Measurements from ENCODE around the gene LNP1. TPM values are rescaled to one million over a fixed set of nuclear protein-coding genes. Genes with fewer than 3 reads are reported as not detected.

The LNP1 gene
- total and polyA plus RNA-seq, 2 donors (not counting 3 experiments of a cell fraction or from before 2014, with no cell fraction given) = 0.80 TPM

- Histone ChIP-seq H3K27me3 (ENCODE audit: control insufficient read depth in 2 of 2, insufficient read depth in 2 of 2, low read length in 2 of 2) (no peaks in the 10 kb centered on the region), H3K9ac (replicated peaks; ENCODE audit: extremely low read depth, insufficient read depth, low read length) (no peak overlapping the region), H4K20me1 (replicated peaks; ENCODE audit: control insufficient read depth, extremely low read depth, insufficient read depth, low read length) (no peaks in the 10 kb centered on the region), H3K4me1 (ENCODE audit: control insufficient read depth, extremely low read depth, insufficient read depth, low read length) (no peaks in the 10 kb centered on the region), H3K36me3 (ENCODE audit: control insufficient read depth in 2 of 2, extremely low read depth in 1 of 2, insufficient read depth in 2 of 2, low read length in 2 of 2) (no peaks in the 10 kb centered on the region), H3K27ac (ENCODE audit: insufficient read depth, low read depth, low read length) (no peak overlapping the region), H3K9me3 (replicated peaks; ENCODE audit: control insufficient read depth, insufficient read depth, low read length) (no peaks in the 10 kb centered on the region), H3K4me3 (replicated peaks in 1 of 3; ENCODE audit: insufficient read depth in 1 of 3, low read depth in 1 of 3, low read length in 3 of 3) (no peak overlapping the region), H3K9me1 (replicated peaks; ENCODE audit: control insufficient read depth, extremely low read depth, insufficient read depth, low read length) (no peaks in the 10 kb centered on the region), H2AFZ (ENCODE audit: low read depth, low read length) (no peak overlapping the region), H3K79me2 (ENCODE audit: control insufficient read depth, insufficient read depth, low read length) (no peaks in the 10 kb centered on the region), H3K4me2 (ENCODE audit: insufficient read depth, low read length) (no peak overlapping the region)
- BruUV-seq (replicated peaks) = no TSS peak
- ChIA-PET POLR2A (no interaction called here), CTCF (interaction anchor here (0.6 to 2.9 kb wide), 3 partner anchors 15 to 616 kb away, joined by 3 to 23 read pairs (median 5); no protein-coding TSS in a partner anchor)
- TF ChIP-seq MAX (IDR thresholded peaks at IDR 0.05; ENCODE audit: insufficient read depth, insufficient read length) (no peak), POLR2A (IDR thresholded peaks at IDR 0.05; ENCODE audit: low read depth, low read length) (no peak), MYC (IDR thresholded peaks at IDR 0.05; ENCODE audit: low read depth, low read length) (no peak), CTCF (IDR thresholded peaks at IDR 0.05; ENCODE audit: extremely low read depth in 1 of 2, insufficient read depth in 1 of 2, low read depth in 1 of 2, low read length in 2 of 2) (no peak), EZH2 (IDR thresholded peaks at IDR 0.05; ENCODE audit: borderline replicate concordance, low read depth, low read length, severe bottlenecking) (no peak), POLR2AphosphoS5 (IDR thresholded peaks at IDR 0.05; ENCODE audit: insufficient read depth, low read depth, low read length) (no peak), FOS (IDR thresholded peaks at IDR 0.05; ENCODE audit: borderline replicate concordance, insufficient read depth, low read length) (no peak), JUN (IDR thresholded peaks at IDR 0.05; ENCODE audit: borderline replicate concordance, insufficient read depth, insufficient read length, low read depth) (no peak)
- intact Hi-C loops (cut with micrococcal nuclease) (no loop called here), dilution Hi-C loops (cut with MboI; ENCODE audit: extremely low pct_ligation_motif_present, low sequenced_read_pairs) (no loop called here)
- DNase-seq (ENCODE audit: low read depth, low spot score) (no peak), FAIRE-seq (no peak)
Observed at GRCh38 chr3:100448079-100448478, 46.7 kb downstream of the LNP1 start.

Data from endothelial cell of umbilical vein (primary cell).